Choroid plexus epithelial cell (primary cell): ENCODE measurements around the gene DEPDC1B.

Source experiments
- DNase-seq: peaks from one replicate; pipeline ENCODE4 v3.0.0-alpha.2; 2010; ENCODE audit warnings: low read depth
- H3K4me3 ChIP-seq: 2 replicates; pipeline ENCODE4 v1.5.1; 2011; ENCODE audit warnings: low read depth, mild to moderate bottlenecking, control low read depth, low read length, moderate library complexity
- TF ChIP-seq, protein P1 (sequence below): conservative IDR thresholded peaks from 2 replicates; pipeline ENCODE4 v1.5.1; 2011; ENCODE audit warnings: low read depth, mild to moderate bottlenecking, control low read depth, inconsistent platforms, low read length, moderate library complexity

Gene DEPDC1B

DNA sequence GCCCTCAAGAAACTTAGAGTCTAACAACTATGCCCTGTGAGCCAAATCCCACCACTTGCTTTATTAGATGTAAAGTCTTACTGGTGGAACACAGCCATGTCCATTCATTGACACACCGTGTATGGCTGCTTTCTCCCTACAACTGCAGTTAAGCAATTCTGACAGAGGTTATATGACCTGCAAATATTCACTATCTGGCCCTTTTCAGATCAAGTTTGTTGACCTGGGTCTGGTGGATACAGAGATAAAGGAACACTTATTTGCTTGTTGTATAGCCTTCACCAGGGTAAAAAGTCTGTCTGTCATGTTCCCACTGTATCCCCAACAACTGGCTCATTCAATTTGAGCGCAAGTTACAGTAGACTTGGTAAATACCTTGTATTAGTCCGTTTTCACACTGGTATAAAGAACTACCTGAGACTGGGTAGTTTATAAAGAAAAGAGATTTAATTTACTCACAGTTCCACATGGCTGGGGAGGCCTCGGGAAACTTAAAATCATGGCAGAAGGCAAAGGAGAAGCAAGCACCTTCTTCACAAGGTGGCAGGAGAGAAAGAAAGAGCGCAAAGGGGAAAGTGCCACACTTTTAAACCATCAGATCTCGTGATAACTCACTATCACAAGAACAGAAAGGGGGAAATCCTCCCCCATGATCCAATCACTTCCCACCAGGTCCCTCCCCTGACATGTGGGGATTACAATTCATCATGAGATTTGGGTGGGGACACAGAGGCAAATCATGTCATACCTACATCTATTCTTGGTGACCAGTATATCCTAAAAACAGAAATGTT is 27.9 kb downstream of the DEPDC1B start:
- TF ChIP-seq, protein P1, sequence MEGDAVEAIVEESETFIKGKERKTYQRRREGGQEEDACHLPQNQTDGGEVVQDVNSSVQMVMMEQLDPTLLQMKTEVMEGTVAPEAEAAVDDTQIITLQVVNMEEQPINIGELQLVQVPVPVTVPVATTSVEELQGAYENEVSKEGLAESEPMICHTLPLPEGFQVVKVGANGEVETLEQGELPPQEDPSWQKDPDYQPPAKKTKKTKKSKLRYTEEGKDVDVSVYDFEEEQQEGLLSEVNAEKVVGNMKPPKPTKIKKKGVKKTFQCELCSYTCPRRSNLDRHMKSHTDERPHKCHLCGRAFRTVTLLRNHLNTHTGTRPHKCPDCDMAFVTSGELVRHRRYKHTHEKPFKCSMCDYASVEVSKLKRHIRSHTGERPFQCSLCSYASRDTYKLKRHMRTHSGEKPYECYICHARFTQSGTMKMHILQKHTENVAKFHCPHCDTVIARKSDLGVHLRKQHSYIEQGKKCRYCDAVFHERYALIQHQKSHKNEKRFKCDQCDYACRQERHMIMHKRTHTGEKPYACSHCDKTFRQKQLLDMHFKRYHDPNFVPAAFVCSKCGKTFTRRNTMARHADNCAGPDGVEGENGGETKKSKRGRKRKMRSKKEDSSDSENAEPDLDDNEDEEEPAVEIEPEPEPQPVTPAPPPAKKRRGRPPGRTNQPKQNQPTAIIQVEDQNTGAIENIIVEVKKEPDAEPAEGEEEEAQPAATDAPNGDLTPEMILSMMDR: no peak
- DNase-seq: no peak
- H3K4me3 ChIP-seq: no peak overlapping the region

DNA sequence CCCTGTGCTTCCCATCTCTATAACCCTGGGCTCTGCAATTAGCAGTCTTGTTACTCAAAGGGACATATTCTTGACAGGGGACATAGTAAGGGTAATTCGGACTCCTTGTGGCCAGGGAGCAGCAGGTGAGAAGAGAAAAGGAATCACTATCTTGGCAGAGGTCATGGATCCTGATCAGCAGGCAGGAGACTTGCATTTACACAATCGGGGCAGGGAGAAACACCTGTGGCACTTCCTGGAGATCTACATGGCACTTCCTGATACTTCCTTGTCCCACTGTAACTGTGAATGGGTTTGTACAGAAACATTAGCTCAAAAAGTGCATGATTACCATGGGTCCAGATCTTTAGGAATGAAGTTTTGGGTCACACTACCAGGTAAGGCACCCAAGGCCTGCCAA is 29.2 kb downstream of the DEPDC1B start:
- TF ChIP-seq, protein P1: no peak
- no peak overlapping the region for H3K4me3 ChIP-seq
- no peak for DNase-seq

DNA sequence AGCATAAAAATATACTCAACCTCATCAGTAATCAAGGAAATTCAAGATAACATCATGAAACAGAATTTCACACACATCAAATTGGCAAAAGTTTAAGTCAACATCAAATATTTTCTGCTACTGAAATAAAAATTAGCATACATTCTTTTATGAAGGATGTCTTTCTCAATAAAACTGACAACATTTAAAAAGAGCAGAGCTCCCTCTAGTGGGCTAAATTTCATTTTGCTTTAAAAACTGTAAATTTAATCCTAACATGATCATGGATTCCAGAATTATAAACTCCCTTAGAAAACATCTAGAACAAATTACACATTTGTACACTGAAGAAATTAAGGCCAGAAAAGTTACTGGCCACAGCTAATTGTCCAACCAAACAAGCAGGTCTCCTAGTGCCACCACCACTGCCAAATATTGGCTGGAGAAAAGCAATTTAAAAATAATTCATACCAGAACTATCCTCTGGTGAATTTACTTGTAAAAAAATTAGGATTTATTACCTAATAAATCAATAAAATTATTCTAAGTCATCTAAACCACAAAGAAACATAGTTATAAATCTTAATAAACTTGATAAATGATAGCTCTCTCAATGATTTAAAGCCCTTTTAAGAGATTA is 31.2 kb downstream of the DEPDC1B start:
- peak; percentile 66 for DNase-seq
- TF ChIP-seq, protein P1: peak; percentile 51
- no peak overlapping the region for H3K4me3 ChIP-seq

DNA sequence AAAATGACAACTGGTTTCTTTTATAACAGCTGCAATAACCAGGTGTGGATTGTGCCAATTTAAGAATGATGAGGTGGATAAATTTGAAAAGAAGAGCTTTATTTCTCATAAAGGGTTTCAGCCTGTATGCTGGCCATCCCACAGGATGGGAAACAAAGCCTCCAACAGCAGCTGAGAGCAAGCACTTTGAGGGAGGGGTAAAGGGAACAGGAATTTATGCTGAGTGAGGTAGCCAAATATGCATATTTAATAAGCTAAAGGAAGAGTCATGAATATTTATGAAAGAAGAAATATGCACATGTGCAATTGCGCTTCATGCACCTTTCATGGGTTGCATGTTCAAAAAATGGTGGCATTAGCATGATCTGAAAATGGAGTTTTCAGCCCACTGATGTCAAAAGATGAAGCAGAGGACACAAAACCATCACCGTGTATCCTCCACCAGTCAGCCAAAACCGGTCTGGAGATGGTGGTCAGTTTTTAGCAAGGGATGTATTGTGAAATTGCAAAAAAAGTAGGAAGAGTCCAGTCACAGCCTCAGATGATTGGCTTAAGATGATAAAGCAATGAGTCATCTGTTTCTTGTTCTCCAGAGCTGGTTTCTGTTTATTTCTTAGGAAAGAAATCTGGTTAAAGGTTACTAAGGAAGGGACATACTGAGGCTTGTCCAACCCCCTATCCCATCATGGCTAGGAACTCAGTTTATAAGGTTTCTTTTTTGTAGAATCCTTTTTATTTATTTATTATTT is 47.9 kb downstream of the DEPDC1B start:
- DNase-seq: peak; percentile 81
- TF ChIP-seq, protein P1: no peak
- no peak overlapping the region for H3K4me3 ChIP-seq

DNA sequence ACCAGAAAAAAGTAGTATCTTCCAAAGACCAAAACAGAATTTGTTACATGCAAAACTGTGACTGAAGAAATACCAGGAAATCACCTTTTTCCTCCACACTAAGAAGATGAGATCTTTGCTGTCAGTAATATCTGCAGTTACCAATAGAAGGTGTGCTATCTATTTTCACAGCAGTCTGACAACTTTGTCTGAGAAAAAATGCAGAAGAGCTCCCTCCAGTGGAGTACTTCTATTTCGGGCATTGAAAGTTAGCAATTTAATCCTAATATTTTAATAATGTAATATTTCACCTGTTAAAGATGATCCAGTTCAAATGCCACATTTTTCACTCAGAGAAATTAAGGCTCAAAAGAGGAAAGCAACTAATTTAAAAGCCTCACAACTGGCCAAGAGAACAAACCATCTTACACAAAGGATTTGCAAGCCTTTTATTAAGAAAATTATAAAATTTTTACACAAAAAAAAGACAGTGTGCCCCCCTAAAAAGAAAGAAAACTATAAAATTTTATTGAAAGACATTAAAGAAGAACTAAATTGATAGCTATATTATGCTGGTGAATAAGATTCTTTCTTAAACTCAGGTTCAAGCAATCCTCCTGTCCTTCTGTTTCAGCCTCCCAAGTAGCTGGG is 50.6 kb downstream of the DEPDC1B start:
- TF ChIP-seq, protein P1: peak; percentile 73
- DNase-seq: peak; percentile 77
- H3K4me3 ChIP-seq: no peak overlapping the region

DNA sequence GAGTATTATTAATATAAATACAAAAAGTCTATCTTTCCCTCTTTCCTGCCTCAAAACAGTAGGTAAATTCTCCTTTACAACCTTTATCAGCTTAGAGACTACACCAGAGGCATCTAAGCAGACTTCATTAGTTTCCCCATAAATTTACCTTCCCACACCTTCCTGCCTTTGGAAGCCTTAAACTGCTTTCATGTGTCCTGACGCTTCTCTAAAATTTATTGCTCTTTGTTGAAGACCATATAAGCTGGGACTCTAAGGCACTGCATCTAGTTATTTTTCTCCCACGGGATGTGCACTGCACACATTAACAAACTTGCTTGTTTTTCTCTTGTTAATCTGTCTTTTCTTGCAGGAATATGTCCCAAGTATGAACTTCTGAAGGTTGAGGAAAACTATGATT is 51.8 kb downstream of the DEPDC1B start:
- H3K4me3 ChIP-seq: no peak overlapping the region
- DNase-seq: no peak
- TF ChIP-seq, protein P1: no peak
